ENCODE data around the gene DMXL1.

Gene DMXL1

DNA sequence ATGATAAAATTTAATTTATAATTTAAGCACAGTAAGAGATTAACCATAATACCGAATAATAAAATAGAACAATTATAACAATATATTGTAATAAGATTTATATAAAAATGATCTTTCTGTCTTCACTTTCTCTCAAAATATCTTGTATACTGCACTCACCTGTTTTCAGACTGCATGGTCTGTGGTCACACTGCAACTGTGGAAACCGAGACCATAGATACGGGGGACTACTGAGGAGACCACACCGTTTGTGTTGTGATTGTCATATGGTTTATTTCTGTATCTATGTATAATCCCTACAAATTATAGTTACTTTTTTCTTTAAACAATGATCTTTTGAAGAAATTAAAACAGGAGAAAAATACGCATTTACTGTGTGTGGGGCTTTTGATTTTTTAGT, 206.1 kb downstream of the DMXL1 start:
- TF ChIP-seq, protein P1, sequence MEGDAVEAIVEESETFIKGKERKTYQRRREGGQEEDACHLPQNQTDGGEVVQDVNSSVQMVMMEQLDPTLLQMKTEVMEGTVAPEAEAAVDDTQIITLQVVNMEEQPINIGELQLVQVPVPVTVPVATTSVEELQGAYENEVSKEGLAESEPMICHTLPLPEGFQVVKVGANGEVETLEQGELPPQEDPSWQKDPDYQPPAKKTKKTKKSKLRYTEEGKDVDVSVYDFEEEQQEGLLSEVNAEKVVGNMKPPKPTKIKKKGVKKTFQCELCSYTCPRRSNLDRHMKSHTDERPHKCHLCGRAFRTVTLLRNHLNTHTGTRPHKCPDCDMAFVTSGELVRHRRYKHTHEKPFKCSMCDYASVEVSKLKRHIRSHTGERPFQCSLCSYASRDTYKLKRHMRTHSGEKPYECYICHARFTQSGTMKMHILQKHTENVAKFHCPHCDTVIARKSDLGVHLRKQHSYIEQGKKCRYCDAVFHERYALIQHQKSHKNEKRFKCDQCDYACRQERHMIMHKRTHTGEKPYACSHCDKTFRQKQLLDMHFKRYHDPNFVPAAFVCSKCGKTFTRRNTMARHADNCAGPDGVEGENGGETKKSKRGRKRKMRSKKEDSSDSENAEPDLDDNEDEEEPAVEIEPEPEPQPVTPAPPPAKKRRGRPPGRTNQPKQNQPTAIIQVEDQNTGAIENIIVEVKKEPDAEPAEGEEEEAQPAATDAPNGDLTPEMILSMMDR (IDR thresholded peaks at IDR 0.05; ENCODE audit: low read depth, low read length, missing control alignments): no peak
- DNase-seq (ENCODE audit: extremely low read depth, low read depth): no peak
- H3K4me3 ChIP-seq (replicated peaks; ENCODE audit: low read depth, low read length): no peak overlapping the region

DNA sequence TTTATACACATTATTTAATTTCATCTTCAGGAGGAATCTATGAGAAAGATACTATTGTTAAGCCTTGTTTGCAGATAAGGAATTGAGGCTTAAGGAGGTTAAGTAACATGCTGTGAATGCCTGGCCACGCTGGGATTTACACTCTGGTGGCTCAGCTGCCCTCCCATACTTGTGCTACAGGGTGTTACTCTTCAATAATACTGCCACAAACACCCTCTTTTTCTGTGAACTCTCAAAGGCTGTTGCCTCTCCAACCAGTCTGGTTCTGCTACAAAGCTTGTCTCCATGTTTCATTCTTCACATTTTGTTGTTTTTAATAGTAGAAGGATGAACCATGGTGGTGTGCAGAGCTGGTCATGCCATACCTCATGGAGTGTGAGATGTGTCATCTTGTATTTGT, 208.2 kb downstream of the DMXL1 start:
- TF ChIP-seq, protein P1 (IDR thresholded peaks at IDR 0.05; ENCODE audit: low read depth, low read length, missing control alignments): no peak
- H3K4me3 ChIP-seq (replicated peaks; ENCODE audit: low read depth, low read length): no peak overlapping the region
- no peak for DNase-seq (ENCODE audit: extremely low read depth, low read depth)

DNA sequence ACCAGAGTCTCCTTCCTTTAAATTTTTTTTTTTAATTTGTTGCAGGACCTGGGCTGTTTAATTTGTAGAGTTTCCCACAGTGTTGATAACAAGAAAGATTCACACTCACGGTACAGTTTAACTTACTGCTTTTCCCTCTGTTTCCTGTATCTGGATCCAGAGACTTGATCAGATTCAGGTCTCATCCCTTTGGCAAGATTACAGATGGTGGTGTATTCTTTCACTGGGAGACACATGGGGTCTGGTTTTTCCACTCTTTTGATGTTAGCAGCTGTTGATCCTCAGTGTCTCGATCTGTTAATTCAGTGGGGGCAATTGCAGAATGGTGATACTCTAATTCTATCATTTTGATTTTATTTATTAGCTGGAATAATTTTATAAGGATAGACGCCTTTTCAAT, 209.5 kb downstream of the DMXL1 start:
- TF ChIP-seq, protein P1 (IDR thresholded peaks at IDR 0.05; ENCODE audit: low read depth, low read length, missing control alignments): no peak
- no peak for DNase-seq (ENCODE audit: extremely low read depth, low read depth)

DNA sequence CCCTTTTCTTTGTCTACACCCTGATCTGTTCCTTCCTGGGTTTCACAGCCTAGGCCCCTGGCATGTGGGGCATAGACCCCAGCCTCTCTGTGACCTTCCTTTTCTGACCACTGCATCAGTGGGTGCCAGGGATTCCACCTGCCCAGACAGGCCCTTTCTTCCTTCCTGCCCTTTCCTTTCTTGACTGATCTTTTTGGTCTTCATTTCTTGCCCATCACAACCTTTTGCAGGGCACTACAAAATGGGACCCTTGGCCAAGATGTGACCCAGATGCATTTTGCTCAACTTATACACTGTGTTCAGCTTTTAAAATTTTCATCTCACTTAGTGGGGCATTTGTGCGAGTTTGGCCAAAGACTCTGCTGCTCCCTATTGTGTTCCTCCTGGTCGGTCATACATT, 211.7 kb downstream of the DMXL1 start:
- no peak for DNase-seq (ENCODE audit: extremely low read depth, low read depth)
- no peak overlapping the region for H3K4me3 ChIP-seq (replicated peaks; ENCODE audit: low read depth, low read length)
- TF ChIP-seq, protein P1 (IDR thresholded peaks at IDR 0.05; ENCODE audit: low read depth, low read length, missing control alignments): no peak

More for the DNA sequence above, 209.5 kb downstream of the DMXL1 start:
- no peak overlapping the region for H3K4me3 ChIP-seq (replicated peaks; ENCODE audit: low read depth, low read length)

DNA sequence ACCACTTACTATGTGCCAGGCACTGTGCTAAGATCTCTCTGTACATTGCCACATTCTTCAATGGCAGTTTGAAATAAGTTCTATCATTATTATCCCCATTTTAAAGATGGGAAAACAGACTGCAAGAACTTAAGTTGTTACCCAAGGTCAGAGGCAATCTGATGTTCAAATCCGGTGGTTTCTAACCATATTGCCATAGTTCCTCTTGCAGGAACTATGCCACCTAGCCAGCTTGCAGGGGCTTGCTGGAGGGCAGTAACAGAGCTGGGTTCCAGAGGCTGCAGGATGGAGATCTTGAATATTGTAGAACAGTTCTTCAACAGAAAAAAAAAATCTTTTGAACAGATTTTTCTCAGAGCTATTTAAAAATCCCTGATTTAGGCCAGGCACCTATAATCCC, 213.1 kb downstream of the DMXL1 start:
- H3K4me3 ChIP-seq (replicated peaks; ENCODE audit: low read depth, low read length): no peak overlapping the region
- TF ChIP-seq, protein P1 (IDR thresholded peaks at IDR 0.05; ENCODE audit: low read depth, low read length, missing control alignments): no peak
- no peak for DNase-seq (ENCODE audit: extremely low read depth, low read depth)

DNA sequence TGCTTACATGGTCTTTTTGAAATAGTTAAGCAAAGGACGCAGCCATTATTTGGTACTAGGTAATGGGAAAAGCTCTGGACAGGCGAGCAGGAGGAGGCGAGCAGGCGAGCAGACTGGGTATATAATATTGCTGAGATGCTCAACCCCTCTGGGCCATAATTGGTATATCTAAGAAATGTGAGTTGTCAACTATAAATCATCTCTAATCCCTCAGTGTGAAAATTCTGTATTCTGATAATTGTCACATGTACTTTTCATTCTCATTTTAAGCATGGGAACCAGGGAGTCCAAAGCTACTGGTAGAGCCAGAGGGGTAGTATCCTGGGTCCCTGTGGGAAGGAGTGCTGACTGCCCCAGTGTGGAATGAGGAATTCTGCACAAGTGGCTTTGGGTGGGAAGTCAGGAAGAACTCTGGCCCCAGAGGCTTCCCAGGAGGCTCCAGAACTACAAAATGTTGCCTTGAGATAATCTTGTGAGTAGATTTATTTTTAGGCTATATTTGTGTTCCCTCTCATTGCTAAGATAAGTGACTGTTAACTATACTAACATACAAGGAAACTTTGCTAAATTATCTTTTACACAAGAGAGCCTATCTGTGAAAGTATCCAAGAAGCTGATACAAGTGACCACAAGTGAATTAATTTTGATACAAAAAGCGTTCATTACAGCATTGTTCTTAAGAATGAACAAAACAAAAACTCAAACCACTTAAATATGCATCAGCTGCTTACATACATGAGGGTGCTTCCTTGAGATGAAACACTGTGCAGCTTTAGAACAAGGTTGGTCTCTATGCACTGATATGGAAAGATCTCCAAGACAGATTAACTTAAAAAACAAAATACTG, 214.4 kb downstream of the DMXL1 start:
- TF ChIP-seq, protein P1 (IDR thresholded peaks at IDR 0.05; ENCODE audit: low read depth, low read length, missing control alignments): no peak
- DNase-seq (ENCODE audit: extremely low read depth, low read depth): no peak
- no peak overlapping the region for H3K4me3 ChIP-seq (replicated peaks; ENCODE audit: low read depth, low read length)
